22Rv1 (cell line): ENCODE results near the gene ATP9A.

ENCODE experiments used
- ZFX ChIP-seq: fragments of 450-650 bp; IDR thresholded peaks from 2 replicates; pipeline ENCODE4 v1.6.1; 2017; ENCODE audit warnings: antibody characterized with exemption, borderline replicate concordance
- TF ChIP-seq, protein P1 (sequence below): fragments of 450-650 bp; IDR thresholded peaks from 2 replicates; pipeline ENCODE4 v1.5.1; 2017; ENCODE audit warnings: mild to moderate bottlenecking

DNA sequence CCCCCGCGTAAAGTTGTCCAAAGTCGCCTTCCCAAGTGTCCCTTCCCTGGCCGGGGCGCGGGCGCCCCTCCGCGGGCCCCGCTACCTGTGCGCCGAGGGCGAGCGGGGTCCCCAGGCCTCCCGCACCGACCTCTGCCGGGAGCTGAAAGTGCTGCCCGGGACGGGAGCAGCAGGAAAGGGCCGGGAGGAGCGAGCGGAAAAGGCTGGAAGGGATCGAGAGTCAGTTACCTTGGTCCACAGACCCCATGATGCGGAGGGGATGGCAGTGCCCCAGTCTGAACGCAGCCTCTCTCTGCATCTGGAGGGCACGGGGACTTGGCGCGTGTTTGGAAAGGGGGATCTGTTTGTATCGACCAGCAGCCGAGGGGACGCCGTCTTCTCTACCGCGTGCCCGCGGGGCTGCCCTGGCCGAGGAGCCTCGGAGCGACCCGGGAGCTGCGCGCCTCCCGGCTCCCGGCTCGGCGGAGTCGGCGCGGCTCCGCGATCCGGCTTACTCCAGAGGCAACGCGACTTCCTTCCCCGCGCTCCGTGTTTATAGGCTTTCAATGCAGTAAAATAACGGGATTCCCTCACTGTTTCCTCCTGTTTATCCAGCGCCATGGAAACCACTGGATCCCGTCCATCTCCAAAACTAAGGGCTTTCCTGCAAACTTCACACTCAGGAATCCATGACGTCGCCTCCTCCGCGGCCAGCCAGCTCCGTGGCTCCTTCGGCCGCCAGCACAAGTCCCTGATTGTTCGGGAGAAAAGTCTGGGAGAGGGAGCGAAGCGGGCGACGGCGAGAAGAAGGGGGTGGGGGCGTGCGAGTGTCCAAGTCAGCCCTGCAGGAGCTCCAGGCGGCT is 205.6 kb downstream of the ATP9A start:
- TF ChIP-seq, protein P1, sequence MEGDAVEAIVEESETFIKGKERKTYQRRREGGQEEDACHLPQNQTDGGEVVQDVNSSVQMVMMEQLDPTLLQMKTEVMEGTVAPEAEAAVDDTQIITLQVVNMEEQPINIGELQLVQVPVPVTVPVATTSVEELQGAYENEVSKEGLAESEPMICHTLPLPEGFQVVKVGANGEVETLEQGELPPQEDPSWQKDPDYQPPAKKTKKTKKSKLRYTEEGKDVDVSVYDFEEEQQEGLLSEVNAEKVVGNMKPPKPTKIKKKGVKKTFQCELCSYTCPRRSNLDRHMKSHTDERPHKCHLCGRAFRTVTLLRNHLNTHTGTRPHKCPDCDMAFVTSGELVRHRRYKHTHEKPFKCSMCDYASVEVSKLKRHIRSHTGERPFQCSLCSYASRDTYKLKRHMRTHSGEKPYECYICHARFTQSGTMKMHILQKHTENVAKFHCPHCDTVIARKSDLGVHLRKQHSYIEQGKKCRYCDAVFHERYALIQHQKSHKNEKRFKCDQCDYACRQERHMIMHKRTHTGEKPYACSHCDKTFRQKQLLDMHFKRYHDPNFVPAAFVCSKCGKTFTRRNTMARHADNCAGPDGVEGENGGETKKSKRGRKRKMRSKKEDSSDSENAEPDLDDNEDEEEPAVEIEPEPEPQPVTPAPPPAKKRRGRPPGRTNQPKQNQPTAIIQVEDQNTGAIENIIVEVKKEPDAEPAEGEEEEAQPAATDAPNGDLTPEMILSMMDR: peak; percentile 17; the same call in 1 of the 2 replicates
- no peak for TF ChIP-seq ZFX
